IMR-90 (cell line): ENCODE data around the gene CDCP1. TPM values are rescaled to one million over a fixed set of nuclear protein-coding genes. Genes with fewer than 3 reads are reported as not detected.

Source experiments
- ATAC-seq: fragments of 200-7000 bp; cut with Tn5 transposase; 2 replicates; pipeline ENCODE4 v1.9.1; 2020; ENCODE audit warnings: low read depth, mild to moderate bottlenecking, moderate library complexity
- BruUV-seq: library from RNA; stranded (reverse); fragments of 400-500 nt; replicated peaks from 2 replicates; lab custom pipeline; 2021; lab: Mats Ljungman, UMichigan
- CTCF ChIA-PET: fragments of 300-600 bp; formaldehyde crosslinking; extraction: SDS; loops from one replicate; lab custom pipeline; 2021; ENCODE audit warnings: antibody characterized with exemption; lab: Yijun Ruan, JAX
- POLR2A ChIA-PET: fragments of 300-600 bp; sonication (Branson Sonifier 250); formaldehyde crosslinking; loops from one replicate; lab custom pipeline; 2022; ENCODE audit warnings: antibody characterized with exemption; ENCODE audit not compliant: unreplicated experiment; lab: Charles Lee
- DNase-seq: peaks from one replicate; pipeline ENCODE4 v3.0.0; 2013
- H2AFZ ChIP-seq: replicated peaks from 2 replicates; pipeline ENCODE3; 2013; ENCODE audit warnings: low read length, mild to moderate bottlenecking; ENCODE audit not compliant: poor library complexity
- H2AK5ac ChIP-seq: 2 replicates; pipeline ENCODE4 v1.6.1; 2013; ENCODE audit warnings: low read depth, low read length, inconsistent platforms
- H2AK9ac ChIP-seq: replicated peaks from 2 replicates; pipeline ENCODE3; 2013; ENCODE audit warnings: mild to moderate bottlenecking, low read depth, low read length, moderate library complexity; ENCODE audit not compliant: poor library complexity
- H2BK120ac ChIP-seq: 2 replicates; pipeline ENCODE4 v1.6.1; 2013; ENCODE audit warnings: low read depth, low read length, inconsistent platforms
- H2BK15ac ChIP-seq: 3 replicates; pipeline ENCODE4 v1.6.1; 2013; ENCODE audit warnings: low read depth, low read length, inconsistent platforms
- H2BK20ac ChIP-seq: 2 replicates; pipeline ENCODE4 v1.6.1; 2013; ENCODE audit warnings: low read depth, mild to moderate bottlenecking, inconsistent platforms, low read length, moderate library complexity
- H2BK5ac ChIP-seq: 2 replicates; pipeline ENCODE4 v1.6.1; 2013; ENCODE audit warnings: mild to moderate bottlenecking, low read depth, low read length, inconsistent platforms; ENCODE audit not compliant: poor library complexity, severe bottlenecking
- H3K14ac ChIP-seq: replicated peaks from 2 replicates; pipeline ENCODE4 v1.6.1; 2013; ENCODE audit warnings: low read depth, low read length, inconsistent platforms
- H3K18ac ChIP-seq: 2 replicates; pipeline ENCODE4 v1.6.1; 2013; ENCODE audit warnings: low read depth, low read length, control low read depth
- H3K23ac ChIP-seq: 2 replicates; pipeline ENCODE4 v1.6.1; 2013; ENCODE audit warnings: low read depth, low read length, inconsistent platforms
- H3K27ac ChIP-seq: 2 replicates; pipeline ENCODE4 v1.5.1; 2013; ENCODE audit warnings: mild to moderate bottlenecking, control low read depth, low read length; ENCODE audit not compliant: insufficient read depth
- H3K27me3 ChIP-seq: 2 replicates; pipeline ENCODE4 v1.6.1; 2013; ENCODE audit warnings: low read length; ENCODE audit not compliant: control insufficient read depth, insufficient read depth
- H3K36me3 ChIP-seq: 2 replicates; pipeline ENCODE4 v1.6.1; 2013; ENCODE audit warnings: low read length, mixed read lengths; ENCODE audit not compliant: control insufficient read depth, insufficient read depth
- H3K4ac ChIP-seq: 2 replicates; pipeline ENCODE4 v1.6.1; 2013; ENCODE audit warnings: low read depth, low read length, inconsistent platforms
- H3K4me1 ChIP-seq: 2 replicates; pipeline ENCODE4 v1.6.1; 2013; ENCODE audit warnings: low read length, mixed read lengths; ENCODE audit not compliant: control insufficient read depth, insufficient read depth
- H3K4me2 ChIP-seq: 2 replicates; pipeline ENCODE4 v1.6.1; 2013; ENCODE audit warnings: low read depth, mild to moderate bottlenecking, control low read depth, low read length, moderate library complexity
- H3K4me3 ChIP-seq: 2 replicates; pipeline ENCODE4 v1.5.1; 2013; ENCODE audit warnings: low read depth, mild to moderate bottlenecking, control low read depth, low read length, moderate library complexity; ENCODE audit not compliant: insufficient read depth
- H3K56ac ChIP-seq: 2 replicates; pipeline ENCODE4 v1.6.1; 2013; ENCODE audit warnings: low read length, inconsistent platforms; ENCODE audit not compliant: insufficient read depth; ENCODE audit errors: extremely low read depth
- H3K79me1 ChIP-seq, 2 experiments: 2 replicates each; pipeline ENCODE4 v1.6.1; 2013; ENCODE audit warnings: low read length in 2 of 2, inconsistent platforms in 1 of 2, low read depth in 1 of 2
- H3K9ac ChIP-seq: 2 replicates; pipeline ENCODE4 v1.6.1; 2013; ENCODE audit warnings: low read depth, low read length, control low read depth
- H3K9me1 ChIP-seq: 2 replicates; pipeline ENCODE4 v1.6.1; 2013; ENCODE audit warnings: low read length, inconsistent platforms; ENCODE audit not compliant: insufficient read depth
- H3K9me3 ChIP-seq: 2 replicates; pipeline ENCODE4 v1.6.1; 2013; ENCODE audit warnings: low read length; ENCODE audit not compliant: control insufficient read depth, insufficient read depth
- H4K20me1 ChIP-seq: 2 replicates; pipeline ENCODE4 v1.6.1; 2013; ENCODE audit warnings: low read length, inconsistent platforms; ENCODE audit not compliant: insufficient read depth
- H4K5ac ChIP-seq: 2 replicates; pipeline ENCODE4 v1.6.1; 2013; ENCODE audit warnings: mild to moderate bottlenecking, low read depth, low read length, control low read depth
- H4K8ac ChIP-seq, 2 experiments: 2 replicates each; pipeline ENCODE4 v1.6.1; 2013; ENCODE audit warnings: low read depth in 2 of 2, low read length in 2 of 2, control low read depth in 1 of 2, inconsistent platforms in 1 of 2
- H4K91ac ChIP-seq: 2 replicates; pipeline ENCODE4 v1.6.1; 2013; ENCODE audit warnings: low read depth, low read length, inconsistent platforms; ENCODE audit not compliant: insufficient read depth
- BHLHE40 ChIP-seq: fragments of 150-350 bp; IDR thresholded peaks from 2 replicates; pipeline ENCODE4 v1.6.1; 2016; ENCODE audit warnings: mild to moderate bottlenecking, low read depth, low read length
- FOS ChIP-seq: fragments of 150-350 bp; IDR thresholded peaks from 2 replicates; pipeline ENCODE4 v1.6.1; 2016; ENCODE audit warnings: low read depth, low read length
- RCOR1 ChIP-seq: IDR thresholded peaks from 2 replicates; pipeline ENCODE4 v1.6.1; 2012; ENCODE audit warnings: mild to moderate bottlenecking, low read length, improper control_type of control experiment; ENCODE audit not compliant: insufficient replicate concordance
- WGBS, 2 experiments: methylation state at CpG; one replicate each; pipeline versions ENCODE4 v1.1.5 to v1.1.7; 2013; ENCODE audit warnings: missing lambda C conversion rate in 2 of 2; ENCODE audit not compliant: insufficient read length in 1 of 2; ENCODE audit errors: extremely low coverage in 2 of 2; 5-methylcytosine and 5-hydroxymethylcytosine counted together
- dilution Hi-C: fragments of 300-500 bp; cut with HindIII; formaldehyde crosslinking; loops from one replicate; pipeline ENCODE4 v1.14.3; 2018; ENCODE audit warnings: low sequenced_read_pairs; ENCODE audit not compliant: unreplicated experiment
- in situ Hi-C: fragments of 300-500 bp; cut with MboI; formaldehyde crosslinking; loops from 3 replicates; pipeline ENCODE4 v1.14.3; 2019; ENCODE audit warnings: low sequenced_read_pairs, inconsistent platforms, mixed read lengths
- intact Hi-C: fragments of 100-400 bp; cut with micrococcal nuclease; formaldehyde crosslinking; loops from 2 replicates; pipeline ENCODE4 v1.10.0; 2022
- polyA plus RNA-seq, 3 experiments: library from polyadenylated mRNA; depleted of rRNA; stranded (reverse); fragments of >200 nt; gene quantifications; 2 replicates each; pipeline ENCODE4 v1.2.3, GENCODE V29; 2012; ENCODE audit warnings: low replicate concordance in 1 of 3
- total RNA-seq: library from RNA; depleted of rRNA; stranded (reverse); fragments of >200 nt; gene quantifications from 2 replicates; pipeline ENCODE4 v1.2.3, GENCODE V29; 2012

CDCP1 gene
- total and polyA plus RNA-seq, 2 of the 4 experiments (the other 2 are of a cell fraction): 2.5 to 3.8 TPM

GRCh38 chr3:45104715-45105711, 41.2 kb downstream of the CDCP1 start:
- peak overlapping the region; percentile 36; the same call in 1 of the 2 replicates for H4K5ac ChIP-seq
- no peak overlapping the region; the same call in 1 of the 2 replicates for H3K9ac ChIP-seq
- POLR2A ChIA-PET: interaction anchor here (1.9 kb wide), 1 partner anchor 18 kb away, joined by 5 read pairs; no protein-coding TSS in a partner anchor
- no peak overlapping the region for H3K4me3 ChIP-seq
- dilution Hi-C loops (no loop called here), intact Hi-C loops (no loop called here), in situ Hi-C loops (no loop called here)
- H2BK20ac ChIP-seq: peak overlapping the region; percentile 99
- H2BK5ac ChIP-seq: peak overlapping the region; percentile 99
- peak overlapping the region; percentile 41; the same call in 1 of the 2 replicates for H3K23ac ChIP-seq
- WGBS, 2 experiments: 29% methylated on average over 1 of the region's 8 CpGs; no CpG with 5 or more reads in 1 of the 2 experiments
- peak overlapping the region; percentile 100 for H2BK120ac ChIP-seq
- H3K18ac ChIP-seq: peak overlapping the region; percentile 91; the same call in 1 of the 2 replicates
- H2AK9ac ChIP-seq: no peak overlapping the region
- no peaks in the 10 kb centered on the region for H3K27me3 ChIP-seq
- ATAC-seq: peak; percentile 64
- H3K9me3 ChIP-seq: no peaks in the 10 kb centered on the region
- H3K4me1 ChIP-seq: peaks cover 11% of the 10 kb centered on the region
- H2AK5ac ChIP-seq: peak overlapping the region; percentile 97
- TF ChIP-seq RCOR1 (peak; percentile 20), BHLHE40 (no peak), FOS (peak; percentile 19; the same call in 1 of the 2 replicates)
- H3K4ac ChIP-seq: peak overlapping the region; percentile 77
- no TSS peak for BruUV-seq
- peak overlapping the region; percentile 4 for H2BK15ac ChIP-seq
- H3K4me2 ChIP-seq: no peak overlapping the region
- peak overlapping the region; percentile 62; the same call in 1 of the 2 replicates for H3K56ac ChIP-seq
- H4K8ac ChIP-seq: peak overlapping the region; percentile 85 to 97
- H3K36me3 ChIP-seq: 0 out of 2 replicates have a peak, but pooled peaks cover 2% of the 10 kb centered on the region
- H3K9me1 ChIP-seq: peaks cover 19% of the 10 kb centered on the region
- peaks cover 0 to 17% of the 10 kb centered on the region in 2 experiments; a peak in 2 of 4 replicates for H3K79me1 ChIP-seq
- DNase-seq: peak; percentile 86
- no peak overlapping the region for H2AFZ ChIP-seq
- H3K27ac ChIP-seq: peak overlapping the region; percentile 40; the same call in 1 of the 2 replicates
- H4K20me1 ChIP-seq: no peaks in the 10 kb centered on the region
- H3K14ac ChIP-seq: peak overlapping the region; percentile 87
- CTCF ChIA-PET: no interaction called here
- H4K91ac ChIP-seq: peak overlapping the region; percentile 41
